ENCODE results near the gene STAB2. TPM values are rescaled to one million over a fixed set of nuclear protein-coding genes. Genes with fewer than 3 reads are reported as not detected.

The STAB2 gene
- total and polyA plus RNA-seq, 2 donors (not counting 1 experiment from before 2014, with no cell fraction given): not detected

DNA sequence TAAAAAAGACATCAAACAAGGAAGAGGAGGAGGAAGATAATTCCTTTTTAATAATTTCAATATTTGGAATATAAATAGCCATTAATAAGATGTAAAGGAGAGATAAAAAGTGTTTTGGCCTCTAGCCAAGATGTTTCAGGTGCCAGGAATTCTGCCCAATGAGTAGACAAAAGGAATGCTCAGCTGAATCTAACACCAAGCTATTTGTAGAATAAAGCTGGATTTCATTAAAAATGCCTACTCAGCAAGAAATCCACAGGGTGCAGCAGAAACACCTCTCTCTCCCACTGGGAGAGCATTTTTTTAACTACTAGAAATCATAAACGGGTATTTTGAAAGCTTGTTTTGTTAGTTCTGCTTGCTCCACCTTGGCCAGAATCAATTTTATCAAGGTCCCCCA is 4.1 kb upstream of the STAB2 start:
- no CpG with 5 or more reads among the region's 1 CpG for WGBS (ENCODE audit: insufficient coverage)
- no peaks in the 10 kb centered on the region for H3K36me3 ChIP-seq (replicated peaks in 1 of 2; ENCODE audit: control extremely low read depth in 1 of 2, control insufficient read depth in 1 of 2, extremely low read depth in 1 of 2, insufficient read depth in 2 of 2, low read length in 1 of 2)
- TF ChIP-seq, protein P1, sequence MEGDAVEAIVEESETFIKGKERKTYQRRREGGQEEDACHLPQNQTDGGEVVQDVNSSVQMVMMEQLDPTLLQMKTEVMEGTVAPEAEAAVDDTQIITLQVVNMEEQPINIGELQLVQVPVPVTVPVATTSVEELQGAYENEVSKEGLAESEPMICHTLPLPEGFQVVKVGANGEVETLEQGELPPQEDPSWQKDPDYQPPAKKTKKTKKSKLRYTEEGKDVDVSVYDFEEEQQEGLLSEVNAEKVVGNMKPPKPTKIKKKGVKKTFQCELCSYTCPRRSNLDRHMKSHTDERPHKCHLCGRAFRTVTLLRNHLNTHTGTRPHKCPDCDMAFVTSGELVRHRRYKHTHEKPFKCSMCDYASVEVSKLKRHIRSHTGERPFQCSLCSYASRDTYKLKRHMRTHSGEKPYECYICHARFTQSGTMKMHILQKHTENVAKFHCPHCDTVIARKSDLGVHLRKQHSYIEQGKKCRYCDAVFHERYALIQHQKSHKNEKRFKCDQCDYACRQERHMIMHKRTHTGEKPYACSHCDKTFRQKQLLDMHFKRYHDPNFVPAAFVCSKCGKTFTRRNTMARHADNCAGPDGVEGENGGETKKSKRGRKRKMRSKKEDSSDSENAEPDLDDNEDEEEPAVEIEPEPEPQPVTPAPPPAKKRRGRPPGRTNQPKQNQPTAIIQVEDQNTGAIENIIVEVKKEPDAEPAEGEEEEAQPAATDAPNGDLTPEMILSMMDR (IDR thresholded peaks at IDR 0.05): no peak
- no peak for TF ChIP-seq EZH2 (IDR thresholded peaks at IDR 0.05; ENCODE audit: borderline replicate concordance, insufficient read depth, low read depth, low read length, poor library complexity, severe bottlenecking)
- H3K27me3 Mint-ChIP-seq: peaks cover 36% of the 10 kb centered on the region
- intact Hi-C loops (cut with micrococcal nuclease): no loop called here
- H3K4me1 Mint-ChIP-seq: no peaks in the 10 kb centered on the region
- no peaks in the 10 kb centered on the region for H4K20me1 ChIP-seq (ENCODE audit: control insufficient read depth, insufficient read depth, low read length, poor library complexity, severe bottlenecking)
- no peaks in the 10 kb centered on the region for H3K9me3 ChIP-seq (ENCODE audit: control extremely low read depth in 1 of 3, control insufficient read depth in 2 of 3, insufficient read depth in 1 of 3, low read length in 2 of 3)
- no peak overlapping the region for H2AFZ ChIP-seq (ENCODE audit: insufficient read depth, low read depth, low read length, poor library complexity, severe bottlenecking)
- CTCF ChIA-PET: interaction anchor here (1.4 to 1.7 kb wide), 2 partner anchors 11 to 12 kb away, joined by 3 to 8 read pairs; no protein-coding TSS in a partner anchor
- H3K4me3 ChIP-seq (ENCODE audit: control extremely low read depth in 1 of 5, extremely low read depth in 1 of 5, insufficient read depth in 1 of 5, low read depth in 2 of 5, low read length in 4 of 5): no peak overlapping the region
- DNase-seq: no peak
- H3K4me3 Mint-ChIP-seq: no peak overlapping the region
- POLR2A ChIA-PET: no interaction called here
- H3K27me3 ChIP-seq (replicated peaks in 1 of 4; ENCODE audit: control extremely low read depth in 1 of 4, control insufficient read depth in 3 of 4, insufficient read depth in 4 of 4, low read length in 3 of 4): peaks cover 0 to 5% (median 3%) of the 10 kb centered on the region in 4 experiments
- H3K79me2 ChIP-seq (ENCODE audit: control insufficient read depth, insufficient read depth, low read length): no peaks in the 10 kb centered on the region
- no peaks in the 10 kb centered on the region for H3K4me1 ChIP-seq (ENCODE audit: control insufficient read depth in 2 of 2, insufficient read depth in 2 of 2, low read length in 2 of 2)
- H3K9ac ChIP-seq (ENCODE audit: low read length): no peak overlapping the region
- H3K27ac ChIP-seq (ENCODE audit: low read length in 2 of 2): no peak overlapping the region
- H3K4me2 ChIP-seq (replicated peaks; ENCODE audit: low read depth, low read length, poor library complexity, severe bottlenecking): no peak overlapping the region
- no peak for ATAC-seq (ENCODE audit: low read depth)
- H3K27ac Mint-ChIP-seq: no peak overlapping the region
- no peaks in the 10 kb centered on the region for H3K9me3 Mint-ChIP-seq (ENCODE audit: insufficient read depth)

DNA sequence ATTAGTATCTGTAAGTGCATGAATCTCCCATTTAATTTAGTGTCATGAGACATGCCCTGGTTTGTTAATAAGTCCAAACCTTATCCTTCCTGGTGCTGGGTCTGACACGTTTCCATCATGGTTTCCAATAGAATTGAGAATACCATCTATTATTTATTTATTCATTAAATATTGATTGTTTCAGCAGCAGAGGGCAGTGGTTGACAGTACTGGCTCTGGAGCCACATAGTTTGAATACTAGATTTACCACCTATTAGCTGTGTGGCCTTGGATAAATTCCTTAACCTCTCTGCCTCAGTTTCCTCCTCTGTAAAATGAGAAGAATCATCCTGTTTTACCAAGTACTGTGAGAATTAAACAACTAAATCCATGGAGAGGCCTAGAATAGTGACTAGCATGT is 941 bp upstream of the STAB2 start:
- Histone ChIP-seq H3K79me2 (ENCODE audit: control insufficient read depth, insufficient read depth, low read length) (no peaks in the 10 kb centered on the region), H3K9ac (ENCODE audit: low read length) (no peak overlapping the region), H2AFZ (ENCODE audit: insufficient read depth, low read depth, low read length, poor library complexity, severe bottlenecking) (no peak overlapping the region), H3K27me3 (replicated peaks in 1 of 4; ENCODE audit: control extremely low read depth in 1 of 4, control insufficient read depth in 3 of 4, insufficient read depth in 4 of 4, low read length in 3 of 4) (no peaks in the 10 kb centered on the region), H3K4me3 (ENCODE audit: control extremely low read depth in 1 of 5, extremely low read depth in 1 of 5, insufficient read depth in 1 of 5, low read depth in 2 of 5, low read length in 4 of 5) (no peak overlapping the region), H3K36me3 (replicated peaks in 1 of 2; ENCODE audit: control extremely low read depth in 1 of 2, control insufficient read depth in 1 of 2, extremely low read depth in 1 of 2, insufficient read depth in 2 of 2, low read length in 1 of 2) (no peaks in the 10 kb centered on the region), H3K27ac (ENCODE audit: low read length in 2 of 2) (no peak overlapping the region), H3K9me3 (ENCODE audit: control extremely low read depth in 1 of 3, control insufficient read depth in 2 of 3, insufficient read depth in 1 of 3, low read length in 2 of 3) (no peaks in the 10 kb centered on the region), H3K4me2 (replicated peaks; ENCODE audit: low read depth, low read length, poor library complexity, severe bottlenecking) (no peak overlapping the region), H3K4me1 (ENCODE audit: control insufficient read depth in 2 of 2, insufficient read depth in 2 of 2, low read length in 2 of 2) (no peaks in the 10 kb centered on the region), H4K20me1 (ENCODE audit: control insufficient read depth, insufficient read depth, low read length, poor library complexity, severe bottlenecking) (no peaks in the 10 kb centered on the region)
- ChIA-PET CTCF (no interaction called here), POLR2A (no interaction called here)
- no peak for DNase-seq
- H3K4me3 Mint-ChIP-seq: no peak overlapping the region
- H3K27ac Mint-ChIP-seq: no peak overlapping the region
- H3K4me1 Mint-ChIP-seq: no peaks in the 10 kb centered on the region
- no CpG with 5 or more reads among the region's 1 CpG for WGBS (ENCODE audit: insufficient coverage)
- intact Hi-C loops (cut with micrococcal nuclease): no loop called here
- H3K27me3 Mint-ChIP-seq: peaks cover 20% of the 10 kb centered on the region
- no peak for TF ChIP-seq EZH2 (IDR thresholded peaks at IDR 0.05; ENCODE audit: borderline replicate concordance, insufficient read depth, low read depth, low read length, poor library complexity, severe bottlenecking)
- TF ChIP-seq, protein P1 (IDR thresholded peaks at IDR 0.05): no peak
- no peak for ATAC-seq (ENCODE audit: low read depth)
- no peaks in the 10 kb centered on the region for H3K9me3 Mint-ChIP-seq (ENCODE audit: insufficient read depth)
